ENCODE data around the gene NDUFS2.

DNA sequence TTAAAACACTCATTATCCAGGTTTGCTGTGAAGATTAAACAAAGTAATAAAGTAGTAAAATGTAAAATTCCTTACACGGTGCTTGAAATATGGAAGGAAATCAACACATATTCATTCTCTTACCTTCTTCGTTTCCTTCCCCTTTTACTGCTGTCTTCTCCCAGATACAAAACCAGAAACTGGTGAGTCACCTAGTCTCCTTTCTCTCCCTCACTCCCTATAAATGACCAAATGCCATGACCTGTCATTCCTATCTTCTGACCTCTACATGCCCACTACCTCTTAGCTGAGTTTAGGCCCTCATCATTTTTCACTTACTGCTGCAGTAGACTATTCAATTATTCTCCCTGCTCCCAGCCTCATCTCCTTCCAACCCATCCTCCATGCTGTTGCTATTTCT is 40.1 kb downstream of the NDUFS2 start:
- no peak for TF ChIP-seq EZH2 (IDR thresholded peaks at IDR 0.05; ENCODE audit: borderline replicate concordance, low read length)
- no peak for TF ChIP-seq CTCF (IDR thresholded peaks at IDR 0.05; ENCODE audit: low read length)
